Body of pancreas (tissue), 4 donors: Measurements from ENCODE around the gene TRIML2. TPM values are rescaled to one million over a fixed set of nuclear protein-coding genes. Genes with fewer than 3 reads are reported as not detected.

Experiments
- ATAC-seq: fragments of 150-250 bp; one replicate; pipeline ENCODE4 v1.9.1; 2016
- DNase-seq, 4 donors: peaks; one replicate each; pipeline ENCODE4 v3.0.0-alpha.2; 2019
- H3K27ac ChIP-seq, 4 donors: fragments of 200-600 bp; sonication (generic); 1 replicate in 3 of 4; 2 replicates in 1 of 4; pipeline versions ENCODE4 v1.5.1 to v1.6.1; 2016 to 2019; ENCODE audit warnings: mild to moderate bottlenecking in 1 of 4, mixed read lengths in 1 of 4, moderate library complexity in 1 of 4
- H3K27me3 ChIP-seq, 2 donors: fragments of 200-600 bp; sonication (generic); one replicate each; pipeline ENCODE4 v1.6.0; 2016; ENCODE audit warnings: mild to moderate bottlenecking in 1 of 2
- H3K36me3 ChIP-seq, 2 donors: fragments of 200-600 bp; sonication (generic); replicated peaks in 1 of 2; 2 replicates each; pipeline ENCODE4 v1.5.1; 2016; ENCODE audit warnings: low read depth in 2 of 2; ENCODE audit not compliant: insufficient read depth in 1 of 2
- H3K4me1 ChIP-seq: fragments of 200-600 bp; sonication (generic); one replicate; pipeline ENCODE4 v1.6.0; 2016
- H3K4me3 ChIP-seq, 2 donors: fragments of 200-600 bp; sonication (generic); 1 replicate in 1 of 2; 2 replicates in 1 of 2; pipeline ENCODE4 v1.5.1; 2016 to 2019
- H3K9me3 ChIP-seq, 3 donors: fragments of 200-600 bp; sonication (generic); 1 replicate in 2 of 3; 2 replicates in 1 of 3; pipeline ENCODE4 v1.5.1; 2016
- POLR2A ChIP-seq, 3 donors: fragments of 450-650 bp; IDR thresholded peaks; one replicate each; pipeline ENCODE4 v1.6.1; 2016; ENCODE audit warnings: antibody characterized with exemption in 3 of 3, mild to moderate bottlenecking in 2 of 3
- WGBS, 2 donors: methylation state at CpG; one replicate each; pipeline ENCODE4 v1.1.5; 2017; 5-methylcytosine and 5-hydroxymethylcytosine counted together
- intact Hi-C: fragments of 100-400 bp; cut with DNase I; formaldehyde crosslinking; loops from one replicate; pipeline ENCODE4 v1.15.1; 2023
- total RNA-seq, 2 donors: library from RNA; depleted of rRNA; stranded (reverse); fragments of >200 nt; gene quantifications; one replicate each; pipeline ENCODE4 v1.1.0, GENCODE V29; 2016
- TF ChIP-seq, protein P1 (sequence below), 7 experiments: fragments of 450-650 bp in 4 of 7; fragments of 200-600 bp in 3 of 7; sonication (generic) in 3 of 7; IDR thresholded peaks; one replicate each; pipeline ENCODE4 v1.5.1; 2016 to 2019; ENCODE audit warnings: antibody characterized with exemption in 7 of 7

The TRIML2 gene
- total RNA-seq, 2 donors from 2014 or later: not detected

GRCh38 chr4:188147176-188147575 lies 37.8 kb upstream of the TRIML2 start:
- ATAC-seq (no peak), DNase-seq (no peak)
- intact Hi-C loops: no loop called here
- H3K4me3 ChIP-seq: no peak overlapping the region
- no peak for TF ChIP-seq POLR2A (IDR thresholded peaks at IDR 0.05)
- TF ChIP-seq, protein P1, sequence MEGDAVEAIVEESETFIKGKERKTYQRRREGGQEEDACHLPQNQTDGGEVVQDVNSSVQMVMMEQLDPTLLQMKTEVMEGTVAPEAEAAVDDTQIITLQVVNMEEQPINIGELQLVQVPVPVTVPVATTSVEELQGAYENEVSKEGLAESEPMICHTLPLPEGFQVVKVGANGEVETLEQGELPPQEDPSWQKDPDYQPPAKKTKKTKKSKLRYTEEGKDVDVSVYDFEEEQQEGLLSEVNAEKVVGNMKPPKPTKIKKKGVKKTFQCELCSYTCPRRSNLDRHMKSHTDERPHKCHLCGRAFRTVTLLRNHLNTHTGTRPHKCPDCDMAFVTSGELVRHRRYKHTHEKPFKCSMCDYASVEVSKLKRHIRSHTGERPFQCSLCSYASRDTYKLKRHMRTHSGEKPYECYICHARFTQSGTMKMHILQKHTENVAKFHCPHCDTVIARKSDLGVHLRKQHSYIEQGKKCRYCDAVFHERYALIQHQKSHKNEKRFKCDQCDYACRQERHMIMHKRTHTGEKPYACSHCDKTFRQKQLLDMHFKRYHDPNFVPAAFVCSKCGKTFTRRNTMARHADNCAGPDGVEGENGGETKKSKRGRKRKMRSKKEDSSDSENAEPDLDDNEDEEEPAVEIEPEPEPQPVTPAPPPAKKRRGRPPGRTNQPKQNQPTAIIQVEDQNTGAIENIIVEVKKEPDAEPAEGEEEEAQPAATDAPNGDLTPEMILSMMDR (IDR thresholded peaks at IDR 0.05): no peak
- H3K9me3 ChIP-seq: no peaks in the 10 kb centered on the region
- no peaks in the 10 kb centered on the region for H3K4me1 ChIP-seq
- no peaks in the 10 kb centered on the region for H3K36me3 ChIP-seq
- no peaks in the 10 kb centered on the region for H3K27me3 ChIP-seq
- 77 to 80% methylated on average over 11 of the region's 11 CpGs for WGBS, 2 donors
- no peak overlapping the region for H3K27ac ChIP-seq

DNA sequence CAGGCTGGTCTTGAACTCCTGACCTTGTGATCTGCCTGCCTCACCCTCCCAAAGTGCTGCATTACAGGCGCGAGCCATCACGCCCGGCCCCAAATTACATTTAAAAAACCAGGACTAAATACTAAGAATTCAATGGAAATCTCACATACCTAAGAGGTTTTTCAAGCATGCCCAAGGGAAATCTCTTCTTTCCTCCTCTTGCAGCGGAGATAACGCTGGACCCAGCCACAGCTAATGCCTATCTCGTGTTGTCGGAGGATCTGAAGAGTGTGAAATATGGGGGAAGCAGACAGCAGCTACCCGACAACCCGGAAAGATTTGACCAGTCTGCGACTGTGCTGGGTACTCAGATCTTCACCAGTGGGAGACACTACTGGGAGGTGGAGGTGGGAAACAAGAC lies 37.2 kb upstream of the TRIML2 start:
- no peaks in the 10 kb centered on the region for H3K36me3 ChIP-seq
- DNase-seq (no peak), ATAC-seq (no peak)
- WGBS, 2 donors: 73 to 74% methylated on average over 11 of the region's 11 CpGs
- no peak overlapping the region for H3K27ac ChIP-seq
- no peaks in the 10 kb centered on the region for H3K9me3 ChIP-seq
- H3K27me3 ChIP-seq: no peaks in the 10 kb centered on the region
- no peaks in the 10 kb centered on the region for H3K4me1 ChIP-seq
- intact Hi-C loops: no loop called here
- H3K4me3 ChIP-seq: no peak overlapping the region
- TF ChIP-seq, protein P1 (IDR thresholded peaks at IDR 0.05): no peak
- no peak for TF ChIP-seq POLR2A (IDR thresholded peaks at IDR 0.05)

DNA sequence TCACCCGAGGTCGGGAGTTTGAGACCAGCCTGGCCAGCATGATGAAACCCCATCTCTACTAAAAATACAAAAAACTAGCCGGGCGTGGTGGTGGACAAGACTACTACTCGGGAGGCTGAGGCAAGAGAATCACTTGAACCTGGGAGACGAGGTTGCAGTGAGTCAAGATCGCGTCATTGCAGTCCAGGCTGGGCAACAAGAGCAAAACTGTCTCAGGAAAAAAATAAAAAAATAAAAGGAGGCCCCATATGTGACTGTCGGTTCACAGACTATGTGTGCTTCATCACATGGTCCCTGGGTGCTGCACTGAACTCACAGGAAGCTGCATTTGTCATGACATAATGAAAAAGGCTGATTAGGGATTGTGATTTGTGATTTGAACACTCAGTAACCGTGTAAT lies 36.2 kb upstream of the TRIML2 start:
- WGBS, 2 donors: 67% methylated on average over 10 of the region's 10 CpGs
- no peak for ATAC-seq
- no peak for DNase-seq
- H3K4me1 ChIP-seq: no peaks in the 10 kb centered on the region
- no peak for TF ChIP-seq POLR2A (IDR thresholded peaks at IDR 0.05)
- H3K36me3 ChIP-seq: no peaks in the 10 kb centered on the region
- no peaks in the 10 kb centered on the region for H3K9me3 ChIP-seq
- intact Hi-C loops: no loop called here
- H3K27ac ChIP-seq: no peak overlapping the region
- H3K27me3 ChIP-seq: no peaks in the 10 kb centered on the region
- no peak overlapping the region for H3K4me3 ChIP-seq

GRCh38 chr4:188143731-188144130 lies 34.3 kb upstream of the TRIML2 start:
- WGBS, 2 donors: 39 to 52% methylated on average over 6 to 11 of the region's 11 CpGs
- intact Hi-C loops: no loop called here
- no peak for TF ChIP-seq POLR2A (IDR thresholded peaks at IDR 0.05)
- TF ChIP-seq, protein P1 (IDR thresholded peaks at IDR 0.05): no peak
- no peaks in the 10 kb centered on the region for H3K4me1 ChIP-seq
- H3K9me3 ChIP-seq: no peaks in the 10 kb centered on the region
- no peak overlapping the region for H3K4me3 ChIP-seq
- H3K27me3 ChIP-seq: no peaks in the 10 kb centered on the region
- DNase-seq: no peak
- H3K36me3 ChIP-seq: no peaks in the 10 kb centered on the region
- H3K27ac ChIP-seq: no peak overlapping the region
- ATAC-seq: no peak

DNA sequence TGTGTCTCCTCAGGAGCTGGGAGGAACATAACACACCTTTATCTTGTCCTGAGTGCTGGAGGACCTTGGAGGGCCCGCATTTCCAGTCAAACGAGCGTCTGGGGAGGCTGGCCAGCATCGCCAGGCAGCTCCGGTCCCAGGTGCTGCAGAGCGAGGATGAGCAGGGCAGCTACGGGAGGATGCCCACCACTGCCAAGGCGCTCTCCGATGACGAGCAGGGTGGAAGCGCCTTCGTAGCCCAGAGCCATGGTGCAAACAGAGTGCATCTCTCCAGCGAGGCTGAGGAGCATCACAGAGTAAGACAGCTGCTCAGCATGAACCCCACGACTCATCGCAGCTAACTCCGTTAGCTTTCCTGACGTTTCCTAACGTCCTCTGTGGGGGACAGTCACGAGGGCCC lies 30.3 kb upstream of the TRIML2 start:
- H3K9me3 ChIP-seq: no peaks in the 10 kb centered on the region
- intact Hi-C loops: no loop called here
- no peak for DNase-seq
- TF ChIP-seq, protein P1 (IDR thresholded peaks at IDR 0.05): no peak
- TF ChIP-seq POLR2A (IDR thresholded peaks at IDR 0.05): no peak
- H3K27me3 ChIP-seq: no peaks in the 10 kb centered on the region
- no peak overlapping the region for H3K27ac ChIP-seq
- no peaks in the 10 kb centered on the region for H3K4me1 ChIP-seq
- no peak overlapping the region for H3K4me3 ChIP-seq
- 71 to 78% methylated on average over 13 to 19 of the region's 19 CpGs for WGBS, 2 donors
- ATAC-seq: no peak
- H3K36me3 ChIP-seq: no peaks in the 10 kb centered on the region
